Measurements from ENCODE around the gene FOXE3.

FOXE3 gene

DNA sequence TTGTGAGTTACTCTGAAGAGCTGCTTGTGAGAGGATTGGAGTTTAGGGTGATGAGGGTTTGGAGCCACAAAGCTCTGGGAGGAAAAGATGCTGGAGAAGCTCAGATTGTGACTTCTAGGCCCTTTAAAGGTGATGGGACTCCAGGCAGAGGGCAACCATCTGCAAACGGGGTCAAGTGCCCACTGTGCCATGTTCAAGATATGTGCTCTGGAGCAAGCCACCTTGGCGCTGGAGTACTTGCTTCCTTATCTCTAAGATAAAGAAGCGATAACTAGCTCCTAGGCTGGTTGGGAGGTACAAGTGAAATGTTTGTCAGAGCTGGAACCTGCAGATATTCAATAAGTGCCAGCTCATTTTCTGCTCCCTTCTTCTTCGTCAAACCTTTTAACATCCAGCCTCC lies 14.3 kb upstream of the FOXE3 start:
- no peaks in the 10 kb centered on the region for H3K9me3 ChIP-seq (ENCODE audit: insufficient read depth, low read length, severe bottlenecking)
- TF ChIP-seq CTCF (IDR thresholded peaks at IDR 0.05; ENCODE audit: borderline replicate concordance, extremely low read depth, low read length, poor library complexity, severe bottlenecking) (no peak), EZH2 (IDR thresholded peaks at IDR 0.05; ENCODE audit: borderline replicate concordance, low read depth, low read length, severe bottlenecking) (no peak)
- H3K4me1 ChIP-seq (ENCODE audit: insufficient read depth, low read length), result no peaks in the 10 kb centered on the region
- no peaks in the 10 kb centered on the region for H3K27me3 ChIP-seq (ENCODE audit: insufficient read depth, low read length, poor library complexity)
- no peak overlapping the region for H3K4me3 ChIP-seq (ENCODE audit: low read depth in 1 of 2, low read length in 2 of 2)
- no peaks in the 10 kb centered on the region for H4K20me1 ChIP-seq (ENCODE audit: insufficient read depth, low read length)
- ATAC-seq (ENCODE audit: insufficient read depth, low read depth) (no peak), DNase-seq (no peak)
- H3K36me3 ChIP-seq (ENCODE audit: insufficient read depth, low read length), result no peaks in the 10 kb centered on the region
- no peak overlapping the region for H3K27ac ChIP-seq (ENCODE audit: low read length)
- no peak overlapping the region for H3K9ac ChIP-seq (ENCODE audit: low read depth, low read length)
- no peaks in the 10 kb centered on the region for H3K79me2 ChIP-seq (ENCODE audit: insufficient read depth, low read length)
- H3K4me2 ChIP-seq (ENCODE audit: insufficient read depth, low read length), result no peak overlapping the region
- no peak overlapping the region for H2AFZ ChIP-seq (ENCODE audit: low read depth, low read length)

- no peak overlapping the region for H3K4me2 ChIP-seq (ENCODE audit: insufficient read depth, low read length)
- H3K9me3 ChIP-seq (ENCODE audit: insufficient read depth, low read length, severe bottlenecking), result no peaks in the 10 kb centered on the region
- H3K9ac ChIP-seq (ENCODE audit: low read depth, low read length), result no peak overlapping the region
- no peaks in the 10 kb centered on the region for H3K4me1 ChIP-seq (ENCODE audit: insufficient read depth, low read length)
- H3K27ac ChIP-seq (ENCODE audit: low read length), result no peak overlapping the region
- no peaks in the 10 kb centered on the region for H3K27me3 ChIP-seq (ENCODE audit: insufficient read depth, low read length, poor library complexity)
- H3K79me2 ChIP-seq (ENCODE audit: insufficient read depth, low read length), result no peaks in the 10 kb centered on the region
- no peaks in the 10 kb centered on the region for H4K20me1 ChIP-seq (ENCODE audit: insufficient read depth, low read length)
- DNase-seq (no peak), ATAC-seq (ENCODE audit: insufficient read depth, low read depth) (no peak)
- TF ChIP-seq EZH2 (IDR thresholded peaks at IDR 0.05; ENCODE audit: borderline replicate concordance, low read depth, low read length, severe bottlenecking) (no peak), CTCF (IDR thresholded peaks at IDR 0.05; ENCODE audit: borderline replicate concordance, extremely low read depth, low read length, poor library complexity, severe bottlenecking) (no peak)
- no peak overlapping the region for H3K4me3 ChIP-seq (ENCODE audit: low read depth in 1 of 2, low read length in 2 of 2)
- no peak overlapping the region for H2AFZ ChIP-seq (ENCODE audit: low read depth, low read length)
- no peaks in the 10 kb centered on the region for H3K36me3 ChIP-seq (ENCODE audit: insufficient read depth, low read length)
Measured at GRCh38 chr1:47402591-47402990, 13.5 kb upstream of the FOXE3 start.

DNA sequence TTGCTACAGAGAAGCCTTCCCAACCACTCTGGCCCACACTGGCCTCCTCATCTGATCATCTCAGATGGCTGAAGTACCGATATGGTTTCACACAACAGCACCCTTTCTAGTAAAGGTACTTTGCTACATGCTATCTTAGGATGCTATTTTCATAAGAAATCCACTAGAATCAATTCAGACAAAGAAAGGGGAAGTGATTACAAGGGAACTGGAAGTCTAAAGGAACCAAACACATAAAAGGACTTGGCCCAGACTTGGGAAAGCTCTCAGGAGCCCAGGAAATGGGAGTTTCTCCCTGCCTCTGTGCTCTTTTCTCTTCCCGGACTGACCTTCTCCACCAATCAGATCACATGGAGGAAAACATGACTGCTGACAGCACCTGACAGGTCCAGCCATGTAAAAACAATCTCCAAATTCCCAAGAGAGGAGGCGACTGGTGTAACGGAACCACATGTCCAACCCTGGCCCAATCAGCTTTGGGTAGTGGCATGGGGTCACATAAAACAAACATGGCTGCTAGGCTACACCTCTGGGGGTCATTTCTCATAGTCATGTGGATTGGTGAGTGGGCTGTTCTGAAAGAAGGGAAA lies 12.7 kb upstream of the FOXE3 start:
- H2AFZ ChIP-seq (ENCODE audit: low read depth, low read length), result no peak overlapping the region
- H3K27ac ChIP-seq (ENCODE audit: low read length), result no peak overlapping the region
- DNase-seq (no peak), ATAC-seq (ENCODE audit: insufficient read depth, low read depth) (no peak)
- no peak for TF ChIP-seq CTCF (IDR thresholded peaks at IDR 0.05; ENCODE audit: borderline replicate concordance, extremely low read depth, low read length, poor library complexity, severe bottlenecking)
- TF ChIP-seq EZH2 (IDR thresholded peaks at IDR 0.05; ENCODE audit: borderline replicate concordance, low read depth, low read length, severe bottlenecking), result no peak
- H3K9ac ChIP-seq (ENCODE audit: low read depth, low read length), result no peak overlapping the region
- H3K4me3 ChIP-seq (ENCODE audit: low read depth in 1 of 2, low read length in 2 of 2), result no peak overlapping the region
- H3K9me3 ChIP-seq (ENCODE audit: insufficient read depth, low read length, severe bottlenecking), result no peaks in the 10 kb centered on the region
- H3K27me3 ChIP-seq (ENCODE audit: insufficient read depth, low read length, poor library complexity), result no peaks in the 10 kb centered on the region
- no peaks in the 10 kb centered on the region for H3K79me2 ChIP-seq (ENCODE audit: insufficient read depth, low read length)
- no peaks in the 10 kb centered on the region for H3K36me3 ChIP-seq (ENCODE audit: insufficient read depth, low read length)
- H3K4me2 ChIP-seq (ENCODE audit: insufficient read depth, low read length), result no peak overlapping the region
- no peaks in the 10 kb centered on the region for H4K20me1 ChIP-seq (ENCODE audit: insufficient read depth, low read length)
- no peaks in the 10 kb centered on the region for H3K4me1 ChIP-seq (ENCODE audit: insufficient read depth, low read length)

DNA sequence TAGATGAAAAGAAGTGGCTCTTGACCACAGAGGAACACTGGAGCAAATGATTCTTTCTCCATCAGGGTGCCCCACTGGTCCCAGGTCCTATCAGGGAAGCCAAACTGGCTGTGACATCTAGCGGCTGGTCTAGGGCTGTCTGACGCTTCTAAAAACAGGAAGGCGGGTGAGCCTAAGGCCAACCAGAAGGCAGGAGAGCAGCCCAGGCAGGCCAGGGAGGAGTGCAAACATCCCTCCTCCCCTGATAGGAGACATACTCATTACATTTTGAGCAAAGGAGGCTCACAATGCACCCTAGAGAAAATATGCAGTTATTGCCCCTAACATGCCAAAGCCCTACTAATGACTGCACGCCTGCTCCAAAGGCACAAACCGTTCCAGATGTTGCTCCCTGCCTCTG lies 10.4 kb upstream of the FOXE3 start:
- no peak for DNase-seq
- TF ChIP-seq EZH2 (IDR thresholded peaks at IDR 0.05; ENCODE audit: borderline replicate concordance, low read depth, low read length, severe bottlenecking) (no peak), CTCF (IDR thresholded peaks at IDR 0.05; ENCODE audit: borderline replicate concordance, extremely low read depth, low read length, poor library complexity, severe bottlenecking) (no peak)
- Histone ChIP-seq H3K36me3 (ENCODE audit: insufficient read depth, low read length) (no peaks in the 10 kb centered on the region), H3K4me1 (ENCODE audit: insufficient read depth, low read length) (no peaks in the 10 kb centered on the region), H3K4me3 (ENCODE audit: low read depth in 1 of 2, low read length in 2 of 2) (no peak overlapping the region), H2AFZ (ENCODE audit: low read depth, low read length) (no peak overlapping the region), H3K79me2 (ENCODE audit: insufficient read depth, low read length) (no peaks in the 10 kb centered on the region), H4K20me1 (ENCODE audit: insufficient read depth, low read length) (peaks cover 4% of the 10 kb centered on the region; the same call in 1 of the 2 replicates), H3K4me2 (ENCODE audit: insufficient read depth, low read length) (no peak overlapping the region), H3K27me3 (ENCODE audit: insufficient read depth, low read length, poor library complexity) (no peaks in the 10 kb centered on the region), H3K27ac (ENCODE audit: low read length) (no peak overlapping the region), H3K9me3 (ENCODE audit: insufficient read depth, low read length, severe bottlenecking) (no peaks in the 10 kb centered on the region), H3K9ac (ENCODE audit: low read depth, low read length) (no peak overlapping the region)
- no peak for ATAC-seq (ENCODE audit: insufficient read depth, low read depth)
